Testis (tissue), 3 donors: ENCODE data around the gene USP47. TPM values are rescaled to one million over a fixed set of nuclear protein-coding genes. Genes with fewer than 3 reads are reported as not detected.

Experiments
- DNase-seq: peaks from one replicate; pipeline ENCODE4 v3.0.0-alpha.2; 2019
- H3K27ac ChIP-seq, 2 donors: fragments of 200-600 bp; sonication (generic); one replicate each; pipeline ENCODE4 v1.5.1; 2019
- H3K27me3 ChIP-seq: fragments of 200-600 bp; sonication (generic); one replicate; pipeline ENCODE4 v1.5.1; 2019
- H3K36me3 ChIP-seq: fragments of 200-600 bp; sonication (generic); one replicate; pipeline ENCODE4 v1.5.1; 2017; ENCODE audit warnings: low read depth; ENCODE audit errors: missing control alignments
- H3K4me1 ChIP-seq: fragments of 200-600 bp; sonication (generic); one replicate; pipeline ENCODE4 v1.5.1; 2019
- H3K4me3 ChIP-seq, 2 donors: fragments of 200-600 bp; sonication (generic); one replicate each; pipeline ENCODE4 v1.5.1; 2017 to 2019
- H3K9me3 ChIP-seq: fragments of 200-600 bp; sonication (generic); one replicate; pipeline ENCODE4 v1.5.1; 2017
- POLR2A ChIP-seq: fragments of 450-650 bp; IDR thresholded peaks from one replicate; pipeline ENCODE4 v1.6.1; 2017; ENCODE audit warnings: antibody characterized with exemption, mild to moderate bottlenecking, moderate library complexity
- WGBS, 2 donors: methylation state at CpG; one replicate each; pipeline ENCODE4 v1.1.5; 2018; 5-methylcytosine and 5-hydroxymethylcytosine counted together
- intact Hi-C: fragments of 100-400 bp; cut with DNase I; formaldehyde crosslinking; loops from one replicate; pipeline ENCODE4 v1.15.1; 2023; ENCODE audit warnings: low total_unique reads
- polyA plus RNA-seq: library from polyadenylated mRNA; stranded (reverse); fragments of 350-450 nt; fragmentation: Illumina TruSeq; extraction: RNeasy Lipid Tissue Mini Kit (QIAGEN cat#74804); gene quantifications from one replicate; pipeline ENCODE4 v1.2.3, GENCODE V29; 2014; ENCODE audit warnings: low read depth, low replicate concordance; ENCODE audit not compliant: insufficient read depth
- total RNA-seq, 2 donors: library from RNA; depleted of rRNA; stranded (reverse); fragments of >200 nt; gene quantifications; one replicate each; pipeline ENCODE4 v1.2.3, GENCODE V29; 2016
- TF ChIP-seq, protein P1 (sequence below), 3 experiments: fragments of 450-650 bp in 2 of 3; fragments of 200-600 bp in 1 of 3; sonication (generic) in 1 of 3; IDR thresholded peaks; one replicate each; pipeline ENCODE4 v1.5.1; 2016 to 2019; ENCODE audit warnings: antibody characterized with exemption in 3 of 3, mild to moderate bottlenecking in 2 of 3, moderate library complexity in 1 of 3

USP47 gene
- total and polyA plus RNA-seq, 3 donors from 2014 or later, result 35.1 to 111 (median 102) TPM

DNA sequence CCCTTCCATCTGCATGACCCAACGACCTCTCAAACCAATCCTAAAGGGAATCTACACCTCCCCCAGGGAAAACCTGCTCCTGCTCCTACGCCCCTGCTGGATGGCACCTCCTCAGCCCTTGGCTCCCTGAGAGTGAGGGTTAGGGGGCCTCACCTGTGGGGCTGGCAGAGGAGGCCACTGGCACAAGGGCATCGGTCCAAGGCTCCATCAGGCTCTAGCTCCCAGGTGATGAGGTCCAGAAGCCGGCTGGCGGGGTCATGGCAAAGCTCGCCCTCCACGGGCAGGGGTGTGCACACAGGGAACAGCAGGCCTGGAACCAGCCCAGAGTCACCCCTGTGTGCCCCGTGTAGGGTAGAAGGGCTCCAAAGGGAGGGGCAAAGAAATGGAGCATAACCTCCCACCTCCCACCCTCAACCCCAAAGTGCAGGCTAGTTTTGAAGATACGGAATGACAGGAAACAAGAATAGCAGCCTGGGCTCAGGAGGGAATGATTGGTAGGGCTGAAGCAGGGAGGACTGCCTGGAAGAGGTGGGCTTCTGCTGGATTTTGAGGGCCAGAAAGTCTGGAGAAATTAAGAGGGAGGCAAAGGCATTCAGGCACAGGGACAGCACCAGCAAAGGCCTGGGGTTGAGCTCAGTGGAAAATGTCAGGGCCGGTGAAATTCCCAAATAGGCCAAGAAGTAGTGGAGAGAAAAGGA is 124.0 kb downstream of the USP47 start:
- intact Hi-C loops, result no loop called here
- Histone ChIP-seq H3K4me3 (no peak overlapping the region), H3K4me1 (peaks cover 5% of the 10 kb centered on the region), H3K36me3 (no peaks in the 10 kb centered on the region), H3K27me3 (no peaks in the 10 kb centered on the region), H3K27ac (no peak overlapping the region), H3K9me3 (no peaks in the 10 kb centered on the region)
- no peak for TF ChIP-seq POLR2A
- TF ChIP-seq, protein P1, sequence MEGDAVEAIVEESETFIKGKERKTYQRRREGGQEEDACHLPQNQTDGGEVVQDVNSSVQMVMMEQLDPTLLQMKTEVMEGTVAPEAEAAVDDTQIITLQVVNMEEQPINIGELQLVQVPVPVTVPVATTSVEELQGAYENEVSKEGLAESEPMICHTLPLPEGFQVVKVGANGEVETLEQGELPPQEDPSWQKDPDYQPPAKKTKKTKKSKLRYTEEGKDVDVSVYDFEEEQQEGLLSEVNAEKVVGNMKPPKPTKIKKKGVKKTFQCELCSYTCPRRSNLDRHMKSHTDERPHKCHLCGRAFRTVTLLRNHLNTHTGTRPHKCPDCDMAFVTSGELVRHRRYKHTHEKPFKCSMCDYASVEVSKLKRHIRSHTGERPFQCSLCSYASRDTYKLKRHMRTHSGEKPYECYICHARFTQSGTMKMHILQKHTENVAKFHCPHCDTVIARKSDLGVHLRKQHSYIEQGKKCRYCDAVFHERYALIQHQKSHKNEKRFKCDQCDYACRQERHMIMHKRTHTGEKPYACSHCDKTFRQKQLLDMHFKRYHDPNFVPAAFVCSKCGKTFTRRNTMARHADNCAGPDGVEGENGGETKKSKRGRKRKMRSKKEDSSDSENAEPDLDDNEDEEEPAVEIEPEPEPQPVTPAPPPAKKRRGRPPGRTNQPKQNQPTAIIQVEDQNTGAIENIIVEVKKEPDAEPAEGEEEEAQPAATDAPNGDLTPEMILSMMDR (IDR thresholded peaks at IDR 0.05), result no peak
- DNase-seq, result no peak
- 76 to 89% methylated on average over 4 to 10 of the region's 10 CpGs for WGBS, 2 donors

DNA sequence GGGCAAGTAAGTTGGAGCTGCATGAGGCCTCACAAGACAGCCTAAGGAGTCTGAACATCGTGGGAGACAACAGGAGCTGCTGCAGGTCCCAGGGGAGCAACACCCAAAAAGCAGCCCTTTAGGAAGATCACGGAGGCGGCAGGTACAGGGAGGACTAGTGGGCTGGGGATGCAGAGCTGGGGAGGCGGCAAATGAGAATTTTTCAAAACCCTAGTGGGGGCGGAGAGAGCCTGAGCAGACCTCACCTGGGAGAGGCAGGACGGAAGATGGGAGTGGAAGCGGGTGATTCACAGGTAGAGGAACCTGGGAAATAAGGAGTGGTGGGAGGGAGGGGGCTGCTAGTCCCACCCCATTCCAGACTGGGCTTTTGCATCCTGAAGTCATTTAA is 124.6 kb downstream of the USP47 start:
- intact Hi-C loops, result no loop called here
- H3K36me3 ChIP-seq, result no peaks in the 10 kb centered on the region

DNA sequence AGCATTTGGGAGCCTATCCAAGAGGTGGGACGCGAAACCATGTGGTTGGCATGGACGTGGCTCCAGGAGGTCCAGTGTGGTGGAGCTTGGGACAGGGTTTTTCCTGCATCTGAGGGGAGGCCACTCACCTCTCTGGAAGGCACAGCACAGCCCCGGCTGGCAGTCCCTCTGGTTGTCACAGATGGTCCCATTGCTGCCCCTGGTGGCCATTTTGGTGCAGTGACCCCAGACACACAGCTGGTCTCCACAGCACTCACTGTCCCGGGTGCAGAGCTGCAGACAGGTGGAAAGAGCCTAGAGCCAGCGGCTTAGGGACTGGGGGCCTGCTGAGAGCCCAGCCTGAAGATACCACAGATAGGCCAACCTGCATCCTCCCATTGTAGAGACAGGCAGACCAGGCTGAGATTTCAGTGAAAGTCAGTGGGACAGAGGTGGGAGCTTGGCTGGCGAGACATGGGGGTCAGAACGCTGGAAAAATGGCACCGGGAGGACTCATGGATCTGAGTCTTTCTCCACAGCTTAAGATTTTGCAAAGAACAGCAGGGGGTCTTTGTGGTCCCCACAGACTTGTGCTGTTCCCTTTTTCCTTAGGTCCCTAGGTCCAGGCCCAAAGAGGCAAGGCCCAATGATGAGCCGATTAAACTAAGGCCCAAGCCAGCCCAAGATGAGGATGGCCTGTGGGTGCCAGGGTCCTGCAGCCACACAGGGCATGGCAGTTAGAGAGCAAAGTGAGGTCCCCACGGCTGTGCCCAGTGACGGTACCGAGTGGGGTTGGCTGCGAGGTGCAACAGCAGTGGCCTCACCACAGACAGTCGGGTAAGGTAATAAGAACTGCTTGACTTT is 125.3 kb downstream of the USP47 start:
- H3K36me3 ChIP-seq, result no peaks in the 10 kb centered on the region
- H3K4me1 ChIP-seq, result peaks cover 5% of the 10 kb centered on the region
- 75% methylated on average over 13 to 15 of the region's 15 CpGs for WGBS, 2 donors
- H3K4me3 ChIP-seq, result no peak overlapping the region
- intact Hi-C loops, result no loop called here
- no peaks in the 10 kb centered on the region for H3K9me3 ChIP-seq
- no peak for TF ChIP-seq POLR2A
- TF ChIP-seq, protein P1 (IDR thresholded peaks at IDR 0.05), result peak; percentile 67 to 78 (median 68)
- H3K27me3 ChIP-seq, result no peaks in the 10 kb centered on the region
- peak; percentile 82 for DNase-seq
- no peak overlapping the region for H3K27ac ChIP-seq

More for the DNA sequence above, 124.6 kb downstream of the USP47 start:
- no peak overlapping the region for H3K4me3 ChIP-seq
- WGBS, 2 donors, result 89 to 97% methylated on average over 7 of the region's 7 CpGs
- no peak for DNase-seq
- peaks cover 5% of the 10 kb centered on the region for H3K4me1 ChIP-seq
- H3K27me3 ChIP-seq, result no peaks in the 10 kb centered on the region
- H3K9me3 ChIP-seq, result no peaks in the 10 kb centered on the region
- TF ChIP-seq, protein P1 (IDR thresholded peaks at IDR 0.05), result no peak
- no peak for TF ChIP-seq POLR2A
- no peak overlapping the region for H3K27ac ChIP-seq

DNA sequence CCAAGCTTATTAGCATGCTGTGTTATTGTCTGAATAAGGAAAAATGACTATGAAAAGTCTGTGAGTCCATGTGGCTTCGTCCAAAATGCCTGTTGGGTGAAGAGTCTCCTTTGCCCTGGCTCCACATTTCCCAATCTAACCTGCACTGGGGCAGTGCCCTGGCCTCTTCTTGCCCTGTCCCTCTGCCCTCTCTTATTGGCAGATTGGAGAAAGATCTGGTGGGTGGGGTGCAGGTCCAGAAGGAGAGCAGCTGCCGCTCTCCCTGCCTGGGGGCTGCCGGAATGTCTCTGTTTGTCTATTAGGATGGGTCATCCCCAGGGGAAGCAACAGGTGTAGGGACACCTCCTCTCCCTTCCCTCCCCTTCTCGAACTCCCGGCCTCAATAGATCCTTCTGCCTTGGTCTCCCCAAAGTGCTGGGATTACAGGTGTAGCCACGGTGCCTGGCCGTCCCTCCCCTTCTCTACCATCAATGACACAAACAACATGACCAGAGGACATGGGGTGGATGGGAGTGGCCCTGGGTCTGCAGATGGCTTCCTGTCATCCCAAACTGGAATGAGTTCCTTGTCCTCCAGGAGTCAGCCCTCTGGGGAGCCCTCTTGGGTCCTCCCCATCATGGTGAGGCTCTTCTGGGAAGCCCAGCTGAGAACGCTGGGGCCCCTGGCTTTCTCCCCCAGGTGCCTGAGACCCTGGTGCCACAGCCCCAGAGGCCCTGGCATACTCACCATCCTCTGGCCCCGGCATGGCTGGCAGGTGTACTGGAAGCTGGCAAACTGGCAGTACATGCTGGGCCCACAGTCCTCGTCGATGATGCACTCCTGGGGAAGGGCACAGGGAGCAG is 126.1 kb downstream of the USP47 start:
- no peak for TF ChIP-seq POLR2A
- TF ChIP-seq, protein P1 (IDR thresholded peaks at IDR 0.05), result no peak
- intact Hi-C loops, result no loop called here
- Histone ChIP-seq H3K4me1 (peaks cover 10% of the 10 kb centered on the region), H3K36me3 (no peaks in the 10 kb centered on the region), H3K27ac (no peak overlapping the region), H3K4me3 (no peak overlapping the region), H3K9me3 (no peaks in the 10 kb centered on the region), H3K27me3 (no peaks in the 10 kb centered on the region)
- DNase-seq, result no peak
- 92% methylated on average over 9 to 11 of the region's 11 CpGs for WGBS, 2 donors
